Loucy (cell line): Measurements from ENCODE around the gene YTHDF1.

Experiments used
- CTCF ChIP-seq: fragments of 200-600 bp; sonication (generic); conservative IDR thresholded peaks from 2 replicates; pipeline ENCODE4 v1.5.1; 2014; ENCODE audit warnings: mild to moderate bottlenecking, antibody characterized with exemption, low read length
- EZH2phosphoT487 ChIP-seq: fragments of 200-600 bp; IDR thresholded peaks from 2 replicates; pipeline ENCODE4 v1.6.1; 2018; ENCODE audit warnings: antibody characterized with exemption, mild to moderate bottlenecking, moderate library complexity, borderline replicate concordance

GRCh38 chr20:63243604-63244247 lies 27.8 kb upstream of the YTHDF1 start:
- no peak for TF ChIP-seq CTCF
- TF ChIP-seq EZH2phosphoT487, result no peak
